ENCODE data around the gene NAV3. TPM values are rescaled to one million over a fixed set of nuclear protein-coding genes. Genes with fewer than 3 reads are reported as not detected.

NAV3 gene
- total and polyA plus RNA-seq, 2 experiments from 2014 or later = 4.0 to 12.0 TPM

DNA sequence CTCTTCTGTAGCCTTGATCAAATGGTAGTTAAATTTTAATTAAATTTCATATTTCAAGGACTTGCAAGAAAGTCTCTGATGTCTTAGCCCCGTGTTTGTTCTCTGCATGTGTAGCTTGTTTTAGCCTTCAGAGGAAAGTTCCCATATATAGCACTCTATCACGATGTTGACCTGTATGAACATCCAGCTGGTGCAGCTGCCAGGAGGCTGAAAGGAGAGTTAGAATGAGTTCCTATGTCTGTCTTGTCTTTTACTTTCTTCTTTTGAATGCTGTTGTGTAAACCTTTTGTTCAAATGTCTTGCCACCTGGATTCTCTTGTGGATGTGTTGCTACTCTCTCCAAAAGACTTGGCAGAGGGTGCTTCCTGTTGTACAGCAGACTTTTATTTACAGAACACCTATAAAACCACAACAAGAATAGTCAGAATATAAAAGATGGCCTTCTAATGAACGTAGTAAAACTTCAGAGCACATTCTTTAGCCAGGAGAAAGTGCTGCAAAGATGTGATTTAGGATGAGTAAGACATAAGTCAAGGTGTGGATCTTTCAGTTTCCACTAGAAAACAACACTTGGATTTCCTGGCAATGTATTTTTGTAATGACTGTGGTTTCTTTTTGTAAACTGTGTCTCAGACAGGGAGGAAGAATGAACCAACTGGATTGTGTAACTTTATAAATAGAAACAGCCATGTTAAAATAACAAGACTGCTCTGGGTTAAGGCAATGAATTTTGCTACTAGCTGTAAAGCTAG is 17.2 kb downstream of the NAV3 start:
- no peak overlapping the region for H3K27ac Mint-ChIP-seq
- H3K36me3 Mint-ChIP-seq (ENCODE audit: low read depth) = no peaks in the 10 kb centered on the region
- no peaks in the 10 kb centered on the region for H3K9me2 ChIP-seq (ENCODE audit: insufficient read depth)
- no peaks in the 10 kb centered on the region for H3K27me3 Mint-ChIP-seq (ENCODE audit: insufficient read depth, low read depth, poor library complexity)
- no peaks in the 10 kb centered on the region for H4K20me1 ChIP-seq (replicated peaks; ENCODE audit: insufficient read depth)
- H3K4me3 Mint-ChIP-seq = no peak overlapping the region
- H3K4me2 ChIP-seq = no peak overlapping the region
- no peaks in the 10 kb centered on the region for H3K36me3 ChIP-seq (ENCODE audit: insufficient read depth)
- H2AFZ ChIP-seq = no peak overlapping the region
- ATAC-seq = no peak
- H3K9me3 Mint-ChIP-seq = no peaks in the 10 kb centered on the region
- TF ChIP-seq CREB1 (CRISPR knock-in tag; IDR thresholded peaks at IDR 0.05; ENCODE audit: low read depth) (no peak), POLR2AphosphoS5 (IDR thresholded peaks at IDR 0.05; ENCODE audit: low read depth) (no peak), ZNF114 (CRISPR knock-in tag; IDR thresholded peaks at IDR 0.05) (no peak), NANOG (IDR thresholded peaks at IDR 0.05; ENCODE audit: borderline replicate concordance) (no peak), EZH2 (IDR thresholded peaks at IDR 0.05; ENCODE audit: low read depth, unreplicated experiment) (no peak)
- TF ChIP-seq, protein P1, sequence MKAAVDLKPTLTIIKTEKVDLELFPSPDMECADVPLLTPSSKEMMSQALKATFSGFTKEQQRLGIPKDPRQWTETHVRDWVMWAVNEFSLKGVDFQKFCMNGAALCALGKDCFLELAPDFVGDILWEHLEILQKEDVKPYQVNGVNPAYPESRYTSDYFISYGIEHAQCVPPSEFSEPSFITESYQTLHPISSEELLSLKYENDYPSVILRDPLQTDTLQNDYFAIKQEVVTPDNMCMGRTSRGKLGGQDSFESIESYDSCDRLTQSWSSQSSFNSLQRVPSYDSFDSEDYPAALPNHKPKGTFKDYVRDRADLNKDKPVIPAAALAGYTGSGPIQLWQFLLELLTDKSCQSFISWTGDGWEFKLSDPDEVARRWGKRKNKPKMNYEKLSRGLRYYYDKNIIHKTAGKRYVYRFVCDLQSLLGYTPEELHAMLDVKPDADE (IDR thresholded peaks at IDR 0.05) = no peak
- TF ChIP-seq, protein P2, sequence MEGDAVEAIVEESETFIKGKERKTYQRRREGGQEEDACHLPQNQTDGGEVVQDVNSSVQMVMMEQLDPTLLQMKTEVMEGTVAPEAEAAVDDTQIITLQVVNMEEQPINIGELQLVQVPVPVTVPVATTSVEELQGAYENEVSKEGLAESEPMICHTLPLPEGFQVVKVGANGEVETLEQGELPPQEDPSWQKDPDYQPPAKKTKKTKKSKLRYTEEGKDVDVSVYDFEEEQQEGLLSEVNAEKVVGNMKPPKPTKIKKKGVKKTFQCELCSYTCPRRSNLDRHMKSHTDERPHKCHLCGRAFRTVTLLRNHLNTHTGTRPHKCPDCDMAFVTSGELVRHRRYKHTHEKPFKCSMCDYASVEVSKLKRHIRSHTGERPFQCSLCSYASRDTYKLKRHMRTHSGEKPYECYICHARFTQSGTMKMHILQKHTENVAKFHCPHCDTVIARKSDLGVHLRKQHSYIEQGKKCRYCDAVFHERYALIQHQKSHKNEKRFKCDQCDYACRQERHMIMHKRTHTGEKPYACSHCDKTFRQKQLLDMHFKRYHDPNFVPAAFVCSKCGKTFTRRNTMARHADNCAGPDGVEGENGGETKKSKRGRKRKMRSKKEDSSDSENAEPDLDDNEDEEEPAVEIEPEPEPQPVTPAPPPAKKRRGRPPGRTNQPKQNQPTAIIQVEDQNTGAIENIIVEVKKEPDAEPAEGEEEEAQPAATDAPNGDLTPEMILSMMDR (conservative IDR thresholded peaks at IDR 0.05; ENCODE audit: low read depth in 2 of 2) = no peak
- TF ChIP-seq, protein P3, sequence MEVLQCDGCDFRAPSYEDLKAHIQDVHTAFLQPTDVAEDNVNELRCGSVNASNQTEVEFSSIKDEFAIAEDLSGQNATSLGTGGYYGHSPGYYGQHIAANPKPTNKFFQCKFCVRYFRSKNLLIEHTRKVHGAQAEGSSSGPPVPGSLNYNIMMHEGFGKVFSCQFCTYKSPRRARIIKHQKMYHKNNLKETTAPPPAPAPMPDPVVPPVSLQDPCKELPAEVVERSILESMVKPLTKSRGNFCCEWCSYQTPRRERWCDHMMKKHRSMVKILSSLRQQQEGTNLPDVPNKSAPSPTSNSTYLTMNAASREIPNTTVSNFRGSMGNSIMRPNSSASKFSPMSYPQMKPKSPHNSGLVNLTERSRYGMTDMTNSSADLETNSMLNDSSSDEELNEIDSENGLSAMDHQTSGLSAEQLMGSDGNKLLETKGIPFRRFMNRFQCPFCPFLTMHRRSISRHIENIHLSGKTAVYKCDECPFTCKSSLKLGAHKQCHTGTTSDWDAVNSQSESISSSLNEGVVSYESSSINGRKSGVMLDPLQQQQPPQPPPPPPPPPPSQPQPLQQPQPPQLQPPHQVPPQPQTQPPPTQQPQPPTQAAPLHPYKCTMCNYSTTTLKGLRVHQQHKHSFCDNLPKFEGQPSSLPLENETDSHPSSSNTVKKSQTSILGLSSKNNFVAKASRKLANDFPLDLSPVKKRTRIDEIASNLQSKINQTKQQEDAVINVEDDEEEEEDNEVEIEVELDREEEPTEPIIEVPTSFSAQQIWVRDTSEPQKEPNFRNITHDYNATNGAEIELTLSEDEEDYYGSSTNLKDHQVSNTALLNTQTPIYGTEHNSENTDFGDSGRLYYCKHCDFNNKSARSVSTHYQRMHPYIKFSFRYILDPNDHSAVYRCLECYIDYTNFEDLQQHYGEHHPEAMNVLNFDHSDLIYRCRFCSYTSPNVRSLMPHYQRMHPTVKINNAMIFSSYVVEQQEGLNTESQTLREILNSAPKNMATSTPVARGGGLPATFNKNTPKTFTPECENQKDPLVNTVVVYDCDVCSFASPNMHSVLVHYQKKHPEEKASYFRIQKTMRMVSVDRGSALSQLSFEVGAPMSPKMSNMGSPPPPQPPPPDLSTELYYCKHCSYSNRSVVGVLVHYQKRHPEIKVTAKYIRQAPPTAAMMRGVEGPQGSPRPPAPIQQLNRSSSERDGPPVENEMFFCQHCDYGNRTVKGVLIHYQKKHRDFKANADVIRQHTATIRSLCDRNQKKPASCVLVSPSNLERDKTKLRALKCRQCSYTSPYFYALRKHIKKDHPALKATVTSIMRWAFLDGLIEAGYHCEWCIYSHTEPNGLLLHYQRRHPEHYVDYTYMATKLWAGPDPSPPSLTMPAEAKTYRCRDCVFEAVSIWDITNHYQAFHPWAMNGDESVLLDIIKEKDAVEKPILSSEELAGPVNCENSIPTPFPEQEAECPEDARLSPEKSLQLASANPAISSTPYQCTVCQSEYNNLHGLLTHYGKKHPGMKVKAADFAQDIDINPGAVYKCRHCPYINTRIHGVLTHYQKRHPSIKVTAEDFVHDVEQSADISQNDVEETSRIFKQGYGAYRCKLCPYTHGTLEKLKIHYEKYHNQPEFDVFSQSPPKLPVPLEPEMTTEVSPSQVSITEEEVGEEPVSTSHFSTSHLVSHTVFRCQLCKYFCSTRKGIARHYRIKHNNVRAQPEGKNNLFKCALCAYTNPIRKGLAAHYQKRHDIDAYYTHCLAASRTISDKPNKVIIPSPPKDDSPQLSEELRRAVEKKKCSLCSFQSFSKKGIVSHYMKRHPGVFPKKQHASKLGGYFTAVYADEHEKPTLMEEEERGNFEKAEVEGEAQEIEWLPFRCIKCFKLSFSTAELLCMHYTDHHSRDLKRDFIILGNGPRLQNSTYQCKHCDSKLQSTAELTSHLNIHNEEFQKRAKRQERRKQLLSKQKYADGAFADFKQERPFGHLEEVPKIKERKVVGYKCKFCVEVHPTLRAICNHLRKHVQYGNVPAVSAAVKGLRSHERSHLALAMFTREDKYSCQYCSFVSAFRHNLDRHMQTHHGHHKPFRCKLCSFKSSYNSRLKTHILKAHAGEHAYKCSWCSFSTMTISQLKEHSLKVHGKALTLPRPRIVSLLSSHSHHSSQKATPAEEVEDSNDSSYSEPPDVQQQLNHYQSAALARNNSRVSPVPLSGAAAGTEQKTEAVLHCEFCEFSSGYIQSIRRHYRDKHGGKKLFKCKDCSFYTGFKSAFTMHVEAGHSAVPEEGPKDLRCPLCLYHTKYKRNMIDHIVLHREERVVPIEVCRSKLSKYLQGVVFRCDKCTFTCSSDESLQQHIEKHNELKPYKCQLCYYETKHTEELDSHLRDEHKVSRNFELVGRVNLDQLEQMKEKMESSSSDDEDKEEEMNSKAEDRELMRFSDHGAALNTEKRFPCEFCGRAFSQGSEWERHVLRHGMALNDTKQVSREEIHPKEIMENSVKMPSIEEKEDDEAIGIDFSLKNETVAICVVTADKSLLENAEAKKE (CRISPR knock-in tag; IDR thresholded peaks at IDR 0.05) = no peak
- no peaks in the 10 kb centered on the region; the same call in 2 of the 3 replicates for H3K4me1 Mint-ChIP-seq
- no peak overlapping the region for H3K27ac ChIP-seq (ENCODE audit: low read depth)
- no peak overlapping the region for H3K4me3 ChIP-seq
- no peaks in the 10 kb centered on the region for H3K27me3 ChIP-seq (ENCODE audit: insufficient read depth)
- H3F3A ChIP-seq (replicated peaks; ENCODE audit: low read depth) = no peaks in the 10 kb centered on the region
- no peaks in the 10 kb centered on the region for H3K79me2 ChIP-seq (replicated peaks; ENCODE audit: insufficient read depth)
- DNase-seq (ENCODE audit: low spot score) = no peak
- no peaks in the 10 kb centered on the region for H3K4me1 ChIP-seq (ENCODE audit: insufficient read depth)
